Sciatic nerve (tissue), 2 donors: ENCODE results near the gene ZMYND12. TPM values are rescaled to one million over a fixed set of nuclear protein-coding genes. Genes with fewer than 3 reads are reported as not detected.
"Not testable (repeated sequence)": the region's sequence is repeated elsewhere in the genome, so short reads cannot be mapped to it uniquely, and the experiment has no call there.

Experiments used
- ATAC-seq: fragments of 200-7000 bp; cut with Tn5 transposase; one replicate; pipeline ENCODE4 v1.9.1; 2020; ENCODE audit warnings: mild to moderate bottlenecking, moderate library complexity
- DNase-seq: peaks from one replicate; pipeline ENCODE4 v3.0.0-alpha.2; 2020; ENCODE audit warnings: low spot score
- intact Hi-C: fragments of 100-400 bp; cut with DNase I; formaldehyde crosslinking; loops from one replicate; pipeline ENCODE4 v1.14.2; 2022
- total RNA-seq: library from RNA; stranded (reverse); fragmentation: NEBNext Ultra II Directional; extraction: Animal tissue kit (Norgen Biotek cat#: 25700); gene quantifications from one replicate; pipeline ENCODE4 v1.2.1, GENCODE V29; 2021
- donor health status: DM: no; HTN: no; CAD: no.
- donor health status: DM: no; HTN: no; CAD: no.

ZMYND12 gene
- total RNA-seq = 1.6 TPM

- ATAC-seq (peak; percentile 96), DNase-seq (peak; percentile 93)
- intact Hi-C loops = no loop called here
Observed at GRCh38 chr1:42456010-42456753, at the start of gene ZMYND12, which contains the start of gene PPCS. Gene ZMYND12, minus strand, starts transcription at chr1:42456022. Its CDS starts 25 bp downstream, at chr1:42455997. Gene PPCS, plus strand, starts transcription at chr1:42456543. Its CDS starts 23 bp downstream, at chr1:42456566.

- intact Hi-C loops = no loop called here
- DNase-seq (no peak), ATAC-seq (no peak)
Observed at GRCh38 chr1:42504535-42505128, 48.8 kb upstream of the ZMYND12 start.

GRCh38 chr1:42502031-42502430, 46.2 kb upstream of the ZMYND12 start:
- ATAC-seq, intact Hi-C loops, DNase-seq: not testable (repeated sequence)

GRCh38 chr1:42490237-42490636, 34.4 kb upstream of the ZMYND12 start:
- intact Hi-C loops = no loop called here
- DNase-seq (no peak), ATAC-seq (no peak)

- intact Hi-C loops = no loop called here
Observed at GRCh38 chr1:42484382-42484781, 28.6 kb upstream of the ZMYND12 start.

GRCh38 chr1:42482635-42483153, 26.9 kb upstream of the ZMYND12 start:
- intact Hi-C loops = no loop called here
- no peak for ATAC-seq
- no peak for DNase-seq

More at GRCh38 chr1:42484382-42484781, 28.6 kb upstream of the ZMYND12 start:
- no peak for ATAC-seq
- no peak for DNase-seq

GRCh38 chr1:42480921-42481320, 25.1 kb upstream of the ZMYND12 start:
- no peak for ATAC-seq
- no peak for DNase-seq
- intact Hi-C loops = no loop called here

GRCh38 chr1:42479621-42480020, 23.8 kb upstream of the ZMYND12 start:
- intact Hi-C loops = no loop called here
- ATAC-seq = no peak

GRCh38 chr1:42477775-42478174, 22.0 kb upstream of the ZMYND12 start:
- no peak for ATAC-seq
- intact Hi-C loops = no loop called here
- no peak for DNase-seq

More at GRCh38 chr1:42479621-42480020, 23.8 kb upstream of the ZMYND12 start:
- DNase-seq = no peak

GRCh38 chr1:42477354-42477753, 21.5 kb upstream of the ZMYND12 start:
- ATAC-seq, DNase-seq, intact Hi-C loops: not testable (repeated sequence)

GRCh38 chr1:42476605-42477004, 20.8 kb upstream of the ZMYND12 start:
- intact Hi-C loops = no loop called here
- ATAC-seq = no peak
- no peak for DNase-seq

- ATAC-seq (no peak), DNase-seq (no peak)
- intact Hi-C loops = no loop called here
Observed at GRCh38 chr1:42469727-42470126, 13.9 kb upstream of the ZMYND12 start.

GRCh38 chr1:42466030-42466429, 10.2 kb upstream of the ZMYND12 start:
- no peak for DNase-seq
- no peak for ATAC-seq
- intact Hi-C loops = no loop called here

GRCh38 chr1:42463921-42464320, 8.1 kb upstream of the ZMYND12 start:
- ATAC-seq = no peak
- intact Hi-C loops = loop anchor here (5.0 kb wide), 1 partner anchor 498 kb away; no protein-coding TSS in a partner anchor
- no peak for DNase-seq

- intact Hi-C loops = loop anchor here (5.0 kb wide), 1 partner anchor 499 kb away; no protein-coding TSS in a partner anchor
- DNase-seq (peak; percentile 96), ATAC-seq (peak; percentile 100)
Observed at GRCh38 chr1:42462828-42463763, 7.3 kb upstream of the ZMYND12 start, which contains the start of gene CCDC30. Gene CCDC30, plus strand, starts transcription at chr1:42463286. Its CDS starts 17,266 bp downstream, at chr1:42480552.

GRCh38 chr1:42461196-42461595, 5.4 kb upstream of the ZMYND12 start:
- ATAC-seq (no peak), DNase-seq (no peak)
- intact Hi-C loops = loop anchor here (5.0 kb wide), 1 partner anchor 501 kb away; no protein-coding TSS in a partner anchor

GRCh38 chr1:42456754-42457089, 900 bp upstream of the ZMYND12 start:
- intact Hi-C loops = no loop called here
- ATAC-seq (peak; percentile 59), DNase-seq (no peak)

GRCh38 chr1:42454403-42454802, 1.4 kb downstream of the ZMYND12 start:
- intact Hi-C loops = no loop called here
- ATAC-seq (no peak), DNase-seq (no peak)

- ATAC-seq = no peak
- no peak for DNase-seq
- intact Hi-C loops = no loop called here
Observed at GRCh38 chr1:42453386-42453785, 2.4 kb downstream of the ZMYND12 start.
